ENCODE data around the gene MYO9B.

The MYO9B gene

GRCh38 chr19:17254636-17255035 lies 179.1 kb downstream of the MYO9B start:
- H3K9me3 ChIP-seq (ENCODE audit: low read length): no peaks in the 10 kb centered on the region
- H3K4me3 ChIP-seq (ENCODE audit: low read length): no peak overlapping the region
- H2AFZ ChIP-seq (ENCODE audit: low read depth, low read length): no peak overlapping the region
- no peaks in the 10 kb centered on the region for H3K27me3 ChIP-seq (ENCODE audit: insufficient read depth, low read length)
- H3K36me3 ChIP-seq (ENCODE audit: insufficient read depth, low read length): no peaks in the 10 kb centered on the region
- H3K4me1 ChIP-seq (ENCODE audit: insufficient read depth, low read length): peaks cover 3% of the 10 kb centered on the region

- no peak overlapping the region for H3K4me3 ChIP-seq (ENCODE audit: low read length)
- H3K36me3 ChIP-seq (ENCODE audit: insufficient read depth, low read length): no peaks in the 10 kb centered on the region
- no peaks in the 10 kb centered on the region for H3K9me3 ChIP-seq (ENCODE audit: low read length)
- H2AFZ ChIP-seq (ENCODE audit: low read depth, low read length): no peak overlapping the region
- H3K27me3 ChIP-seq (ENCODE audit: insufficient read depth, low read length): no peaks in the 10 kb centered on the region
- peaks cover 3% of the 10 kb centered on the region for H3K4me1 ChIP-seq (ENCODE audit: insufficient read depth, low read length)
These were observed 179.6 kb downstream of the MYO9B start for GRCh38 chr19:17255150-17255621.

- no peak overlapping the region for H3K4me3 ChIP-seq (ENCODE audit: low read length)
- no peaks in the 10 kb centered on the region for H3K9me3 ChIP-seq (ENCODE audit: low read length)
- peaks cover 5% of the 10 kb centered on the region for H3K4me1 ChIP-seq (ENCODE audit: insufficient read depth, low read length)
- no peaks in the 10 kb centered on the region for H3K36me3 ChIP-seq (ENCODE audit: insufficient read depth, low read length)
- H3K27me3 ChIP-seq (ENCODE audit: insufficient read depth, low read length): no peaks in the 10 kb centered on the region
- H2AFZ ChIP-seq (ENCODE audit: low read depth, low read length): no peak overlapping the region
These were observed 180.6 kb downstream of the MYO9B start for GRCh38 chr19:17256130-17256529.

GRCh38 chr19:17259118-17259780 lies 183.7 kb downstream of the MYO9B start:
- H3K36me3 ChIP-seq (ENCODE audit: insufficient read depth, low read length): no peaks in the 10 kb centered on the region
- H3K4me3 ChIP-seq (ENCODE audit: low read length): no peak overlapping the region
- H3K27me3 ChIP-seq (ENCODE audit: insufficient read depth, low read length): no peaks in the 10 kb centered on the region
- no peak overlapping the region for H2AFZ ChIP-seq (ENCODE audit: low read depth, low read length)
- H3K4me1 ChIP-seq (ENCODE audit: insufficient read depth, low read length): peaks cover 5% of the 10 kb centered on the region
- no peaks in the 10 kb centered on the region for H3K9me3 ChIP-seq (ENCODE audit: low read length)

- no peaks in the 10 kb centered on the region for H3K27me3 ChIP-seq (ENCODE audit: insufficient read depth, low read length)
- peaks cover 5% of the 10 kb centered on the region for H3K4me1 ChIP-seq (ENCODE audit: insufficient read depth, low read length)
- no peak overlapping the region for H3K4me3 ChIP-seq (ENCODE audit: low read length)
- H3K36me3 ChIP-seq (ENCODE audit: insufficient read depth, low read length): no peaks in the 10 kb centered on the region
- no peak overlapping the region for H2AFZ ChIP-seq (ENCODE audit: low read depth, low read length)
- H3K9me3 ChIP-seq (ENCODE audit: low read length): no peaks in the 10 kb centered on the region
These were observed 184.4 kb downstream of the MYO9B start for GRCh38 chr19:17259934-17260333.

- Histone ChIP-seq H2AFZ (ENCODE audit: low read depth, low read length) (no peak overlapping the region), H3K9me3 (ENCODE audit: low read length) (no peaks in the 10 kb centered on the region), H3K27me3 (ENCODE audit: insufficient read depth, low read length) (no peaks in the 10 kb centered on the region), H3K4me1 (ENCODE audit: insufficient read depth, low read length) (peaks cover 5% of the 10 kb centered on the region), H3K4me3 (ENCODE audit: low read length) (no peak overlapping the region), H3K36me3 (ENCODE audit: insufficient read depth, low read length) (no peaks in the 10 kb centered on the region)
These were observed 185.3 kb downstream of the MYO9B start for GRCh38 chr19:17260842-17261325.

- Histone ChIP-seq H3K4me1 (ENCODE audit: insufficient read depth, low read length) (peaks cover 5% of the 10 kb centered on the region), H3K36me3 (ENCODE audit: insufficient read depth, low read length) (no peaks in the 10 kb centered on the region), H2AFZ (ENCODE audit: low read depth, low read length) (no peak overlapping the region), H3K9me3 (ENCODE audit: low read length) (no peaks in the 10 kb centered on the region), H3K4me3 (ENCODE audit: low read length) (no peak overlapping the region), H3K27me3 (ENCODE audit: insufficient read depth, low read length) (no peaks in the 10 kb centered on the region)
These were observed 187.0 kb downstream of the MYO9B start for GRCh38 chr19:17262557-17262956.
